BJ (cell line): Measurements from ENCODE around the gene SMARCC1. TPM values are rescaled to one million over a fixed set of nuclear protein-coding genes. Genes with fewer than 3 reads are reported as not detected.

Experiments
- CTCF ChIA-PET: fragments of 350-600 bp; formaldehyde crosslinking; extraction: SDS; loops from one replicate; lab custom pipeline; 2021; ENCODE audit warnings: antibody characterized with exemption, inconsistent platforms; lab: Yijun Ruan, JAX
- POLR2A ChIA-PET: fragments of 300-600 bp; sonication (Branson Sonifier 250); formaldehyde crosslinking; extraction: SDS; loops from one replicate; lab custom pipeline; 2021; ENCODE audit warnings: antibody characterized with exemption; lab: Charles Lee
- DNase-seq: peaks from one replicate; pipeline ENCODE4 v3.0.0-alpha.2; 2011; ENCODE audit warnings: low read depth
- H3K27me3 ChIP-seq: 2 replicates; pipeline ENCODE4 v1.6.0; 2011; ENCODE audit warnings: low read length; ENCODE audit not compliant: control insufficient read depth, insufficient read depth
- H3K36me3 ChIP-seq: 2 replicates; pipeline ENCODE4 v1.5.1; 2011; ENCODE audit warnings: low read length; ENCODE audit not compliant: control insufficient read depth, insufficient read depth
- H3K4me3 ChIP-seq: 2 replicates; pipeline ENCODE4 v1.5.1; 2011; ENCODE audit warnings: low read depth, mild to moderate bottlenecking, control low read depth, low read length
- polyA plus RNA-seq: library from polyadenylated mRNA; depleted of rRNA; stranded (reverse); fragments of >200 nt; gene quantifications from 2 replicates; pipeline ENCODE4 v1.2.3, GENCODE V29; 2011
- TF ChIP-seq, protein P1 (sequence below): IDR thresholded peaks from 2 replicates; pipeline ENCODE4 v1.5.1; 2011; ENCODE audit warnings: low read depth, mild to moderate bottlenecking, control low read depth, inconsistent platforms, low read length, moderate library complexity; ENCODE audit not compliant: insufficient read depth

Gene SMARCC1
- polyA plus RNA-seq, 1 experiment, result 25.8 TPM

GRCh38 chr3:47666118-47666517 is 115.6 kb downstream of the SMARCC1 start:
- ChIA-PET CTCF (interaction anchor here (0.5 to 1.9 kb wide), 3 partner anchors 18 to 144 kb away, joined by 3 to 4 read pairs (median 3); no protein-coding TSS in a partner anchor), POLR2A (no interaction called here)
- no peak overlapping the region for H3K4me3 ChIP-seq
- TF ChIP-seq, protein P1, sequence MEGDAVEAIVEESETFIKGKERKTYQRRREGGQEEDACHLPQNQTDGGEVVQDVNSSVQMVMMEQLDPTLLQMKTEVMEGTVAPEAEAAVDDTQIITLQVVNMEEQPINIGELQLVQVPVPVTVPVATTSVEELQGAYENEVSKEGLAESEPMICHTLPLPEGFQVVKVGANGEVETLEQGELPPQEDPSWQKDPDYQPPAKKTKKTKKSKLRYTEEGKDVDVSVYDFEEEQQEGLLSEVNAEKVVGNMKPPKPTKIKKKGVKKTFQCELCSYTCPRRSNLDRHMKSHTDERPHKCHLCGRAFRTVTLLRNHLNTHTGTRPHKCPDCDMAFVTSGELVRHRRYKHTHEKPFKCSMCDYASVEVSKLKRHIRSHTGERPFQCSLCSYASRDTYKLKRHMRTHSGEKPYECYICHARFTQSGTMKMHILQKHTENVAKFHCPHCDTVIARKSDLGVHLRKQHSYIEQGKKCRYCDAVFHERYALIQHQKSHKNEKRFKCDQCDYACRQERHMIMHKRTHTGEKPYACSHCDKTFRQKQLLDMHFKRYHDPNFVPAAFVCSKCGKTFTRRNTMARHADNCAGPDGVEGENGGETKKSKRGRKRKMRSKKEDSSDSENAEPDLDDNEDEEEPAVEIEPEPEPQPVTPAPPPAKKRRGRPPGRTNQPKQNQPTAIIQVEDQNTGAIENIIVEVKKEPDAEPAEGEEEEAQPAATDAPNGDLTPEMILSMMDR, result no peak
- no peaks in the 10 kb centered on the region for H3K27me3 ChIP-seq
- H3K36me3 ChIP-seq, result peaks cover 4% of the 10 kb centered on the region
- DNase-seq, result no peak

DNA sequence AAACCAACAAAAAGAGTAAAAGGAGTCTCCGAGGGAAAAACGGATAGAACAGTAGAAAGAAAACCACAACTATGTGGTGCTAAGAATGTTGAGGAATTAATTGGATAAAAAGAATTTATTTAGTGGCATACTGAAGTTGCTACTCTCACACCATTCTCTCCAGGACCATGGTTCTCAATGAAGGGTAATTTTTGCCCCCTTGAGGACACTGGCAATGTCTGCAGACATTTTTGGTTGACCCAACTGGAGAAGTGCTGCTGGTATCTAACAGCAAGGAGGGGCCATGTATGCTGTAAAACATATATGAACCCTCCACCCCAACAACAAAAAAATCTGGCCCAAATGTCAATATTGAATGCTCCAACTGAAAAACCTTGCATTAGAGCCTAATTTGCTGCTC is 117.2 kb downstream of the SMARCC1 start:
- Histone ChIP-seq H3K27me3 (no peaks in the 10 kb centered on the region), H3K36me3 (peaks cover 4% of the 10 kb centered on the region), H3K4me3 (no peak overlapping the region)
- ChIA-PET POLR2A (no interaction called here), CTCF (interaction anchor here (1.9 kb wide), 1 partner anchor 142 kb away, joined by 4 read pairs; no protein-coding TSS in a partner anchor)
- no peak for DNase-seq
- TF ChIP-seq, protein P1, result peak; percentile 46

- H3K4me3 ChIP-seq, result no peak overlapping the region
- POLR2A ChIA-PET, result no interaction called here
- H3K36me3 ChIP-seq, result peaks cover 4% of the 10 kb centered on the region
- H3K27me3 ChIP-seq, result no peaks in the 10 kb centered on the region
- TF ChIP-seq, protein P1, result no peak
- DNase-seq, result no peak
- CTCF ChIA-PET, result interaction anchor here (1.0 to 1.4 kb wide), 2 partner anchors 94 to 141 kb away, joined by 3 read pairs; no protein-coding TSS in a partner anchor
Observed at GRCh38 chr3:47663630-47664240, 118.0 kb downstream of the SMARCC1 start.

DNA sequence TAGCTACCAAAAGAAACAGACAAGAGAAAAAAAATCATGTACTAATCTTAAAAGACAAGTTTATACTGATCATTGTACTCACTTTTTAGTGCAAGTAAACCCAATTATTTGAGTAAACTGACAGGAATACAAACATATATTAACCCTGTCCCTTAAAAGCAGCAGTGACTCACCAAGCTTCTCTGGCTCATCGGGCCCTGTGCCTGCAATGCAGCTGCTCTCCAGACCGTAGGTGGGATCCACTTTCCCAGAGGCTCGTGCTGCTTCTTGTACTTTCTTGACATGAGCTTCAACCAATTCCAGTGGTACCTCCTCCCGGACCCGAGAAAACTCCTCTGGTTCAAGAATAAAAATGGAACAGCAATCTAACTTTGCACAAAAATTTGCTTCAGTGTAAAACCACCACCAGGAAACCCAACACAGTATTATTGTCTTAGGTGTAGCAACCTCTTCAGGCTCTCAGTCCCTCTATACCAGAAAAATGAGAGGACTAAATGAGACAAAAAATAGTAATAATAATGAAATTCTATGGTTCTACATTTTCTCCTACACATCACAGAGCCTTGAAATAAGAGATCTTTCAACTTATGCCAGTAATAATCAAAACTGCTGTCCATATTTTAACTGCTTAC is 120.5 kb downstream of the SMARCC1 start:
- Histone ChIP-seq H3K36me3 (peaks cover 2% of the 10 kb centered on the region), H3K27me3 (no peaks in the 10 kb centered on the region), H3K4me3 (no peak overlapping the region)
- ChIA-PET CTCF (interaction anchor here (0.6 to 1.6 kb wide), 6 partner anchors 8 to 141 kb away, joined by 3 to 4 read pairs (median 3); no protein-coding TSS in a partner anchor), POLR2A (no interaction called here)
- TF ChIP-seq, protein P1, result no peak
- DNase-seq, result peak; percentile 26

- CTCF ChIA-PET, result no interaction called here
- Histone ChIP-seq H3K27me3 (no peaks in the 10 kb centered on the region), H3K36me3 (peaks cover 2% of the 10 kb centered on the region), H3K4me3 (no peak overlapping the region)
- no peak for DNase-seq
- POLR2A ChIA-PET, result no interaction called here
- TF ChIP-seq, protein P1, result no peak
Observed at GRCh38 chr3:47658444-47658843, 123.2 kb downstream of the SMARCC1 start.
